KMS-11 (cell line): ENCODE results near the gene AMOT.

Source experiments
- H2AFZ ChIP-seq: fragments of 200-600 bp; sonication (generic); 2 replicates; pipeline ENCODE4 v1.6.1; 2016; ENCODE audit warnings: antibody characterized with exemption, mixed run types, low read depth
- H3K27ac ChIP-seq: fragments of 200-600 bp; sonication (generic); 2 replicates; pipeline ENCODE4 v1.6.1; 2016; ENCODE audit warnings: mild to moderate bottlenecking, mixed run types
- H3K27me3 ChIP-seq: fragments of 200-600 bp; sonication (generic); 2 replicates; pipeline ENCODE4 v1.6.1; 2017; ENCODE audit warnings: mild to moderate bottlenecking, low read depth, mixed run types, moderate library complexity; ENCODE audit not compliant: insufficient read depth
- H3K36me3 ChIP-seq: fragments of 200-600 bp; sonication (generic); 2 replicates; pipeline ENCODE4 v1.6.1; 2017; ENCODE audit warnings: mild to moderate bottlenecking, mixed run types; ENCODE audit not compliant: insufficient read depth
- H3K4me1 ChIP-seq: fragments of 200-600 bp; sonication (generic); 2 replicates; pipeline ENCODE4 v1.6.1; 2016; ENCODE audit warnings: mild to moderate bottlenecking, low read depth, mixed run types; ENCODE audit not compliant: poor library complexity, severe bottlenecking
- H3K4me2 ChIP-seq: fragments of 200-600 bp; sonication (generic); 2 replicates; pipeline ENCODE4 v1.7.0; 2016; ENCODE audit warnings: mild to moderate bottlenecking, mixed run types
- H3K4me3 ChIP-seq: fragments of 200-600 bp; sonication (generic); IDR thresholded peaks from 2 replicates; pipeline ENCODE4 v1.6.1; 2017; ENCODE audit warnings: low read depth, low read length, mixed read lengths; ENCODE audit not compliant: insufficient read depth
- H3K79me2 ChIP-seq: fragments of 200-600 bp; sonication (generic); 2 replicates; pipeline ENCODE4 v1.6.1; 2016; ENCODE audit warnings: low read depth, mixed run types; ENCODE audit not compliant: insufficient read depth
- H3K9ac ChIP-seq: fragments of 200-600 bp; sonication (generic); 2 replicates; pipeline ENCODE4 v1.6.1; 2016; ENCODE audit warnings: mild to moderate bottlenecking, mixed run types
- H4K20me1 ChIP-seq: fragments of 200-600 bp; sonication (generic); 2 replicates; pipeline ENCODE4 v1.6.1; 2016; ENCODE audit warnings: mild to moderate bottlenecking, mixed run types; ENCODE audit not compliant: insufficient read depth
- CTCF ChIP-seq: fragments of 200-600 bp; sonication (generic); conservative IDR thresholded peaks from 2 replicates; pipeline ENCODE4 v1.6.1; 2017; ENCODE audit warnings: low read depth, mild to moderate bottlenecking, antibody characterized with exemption, low read length, moderate library complexity, mixed read lengths

The AMOT gene

GRCh38 chrX:112786076-112786475 lies 54.6 kb downstream of the AMOT start:
- H2AFZ ChIP-seq, result no peak overlapping the region
- no peak overlapping the region for H3K9ac ChIP-seq
- H3K36me3 ChIP-seq, result no peaks in the 10 kb centered on the region
- no peak overlapping the region for H3K4me3 ChIP-seq
- H4K20me1 ChIP-seq, result no peaks in the 10 kb centered on the region
- no peak for TF ChIP-seq CTCF
- no peak overlapping the region for H3K4me2 ChIP-seq
- H3K27me3 ChIP-seq, result no peaks in the 10 kb centered on the region
- no peaks in the 10 kb centered on the region for H3K4me1 ChIP-seq
- no peak overlapping the region for H3K27ac ChIP-seq
- no peaks in the 10 kb centered on the region for H3K79me2 ChIP-seq

GRCh38 chrX:112785344-112785743 lies 55.3 kb downstream of the AMOT start:
- Histone ChIP-seq H3K4me2 (no peak overlapping the region), H3K36me3 (no peaks in the 10 kb centered on the region), H3K27me3 (no peaks in the 10 kb centered on the region), H3K4me1 (no peaks in the 10 kb centered on the region), H3K79me2 (no peaks in the 10 kb centered on the region), H3K9ac (no peak overlapping the region), H2AFZ (no peak overlapping the region), H3K4me3 (no peak overlapping the region), H3K27ac (no peak overlapping the region), H4K20me1 (no peaks in the 10 kb centered on the region)
- TF ChIP-seq CTCF, result no peak

- H2AFZ ChIP-seq, result no peak overlapping the region
- TF ChIP-seq CTCF, result no peak
- no peaks in the 10 kb centered on the region for H3K27me3 ChIP-seq
- H3K27ac ChIP-seq, result no peak overlapping the region
- no peaks in the 10 kb centered on the region for H4K20me1 ChIP-seq
- no peaks in the 10 kb centered on the region for H3K4me1 ChIP-seq
- H3K4me3 ChIP-seq, result no peak overlapping the region
- no peak overlapping the region for H3K9ac ChIP-seq
- H3K4me2 ChIP-seq, result no peak overlapping the region
- no peaks in the 10 kb centered on the region for H3K36me3 ChIP-seq
- no peaks in the 10 kb centered on the region for H3K79me2 ChIP-seq
Measured at GRCh38 chrX:112784692-112785091, 55.9 kb downstream of the AMOT start.

- no peak overlapping the region for H3K27ac ChIP-seq
- H4K20me1 ChIP-seq, result no peaks in the 10 kb centered on the region
- H3K79me2 ChIP-seq, result no peaks in the 10 kb centered on the region
- no peak overlapping the region for H3K9ac ChIP-seq
- no peaks in the 10 kb centered on the region for H3K27me3 ChIP-seq
- no peaks in the 10 kb centered on the region for H3K36me3 ChIP-seq
- no peaks in the 10 kb centered on the region for H3K4me1 ChIP-seq
- no peak for TF ChIP-seq CTCF
- H3K4me3 ChIP-seq, result no peak overlapping the region
- no peak overlapping the region for H3K4me2 ChIP-seq
- H2AFZ ChIP-seq, result no peak overlapping the region
Measured at GRCh38 chrX:112779139-112779538, 61.5 kb downstream of the AMOT start.
